Fibroblast of lung (primary cell): Measurements from ENCODE around the gene SLC7A14. TPM values are rescaled to one million over a fixed set of nuclear protein-coding genes. Genes with fewer than 3 reads are reported as not detected.

ENCODE experiments used
- DNase-seq, 2 donors: peaks; one replicate each; pipeline versions ENCODE4 v3.0.0 to v3.0.0-alpha.2; 2010; ENCODE audit warnings: low read depth in 2 of 2
- H2AFZ ChIP-seq: 2 replicates; pipeline ENCODE4 v1.5.1; 2012; ENCODE audit warnings: low read length, control low read depth, inconsistent platforms
- H3K27ac ChIP-seq: 2 replicates; pipeline ENCODE4 v1.5.1; 2011; ENCODE audit warnings: low read length, control low read depth; ENCODE audit not compliant: insufficient read depth
- H3K27me3 ChIP-seq: 2 replicates; pipeline ENCODE4 v1.5.1; 2011; ENCODE audit warnings: mild to moderate bottlenecking, low read length; ENCODE audit not compliant: control insufficient read depth, insufficient read depth
- H3K36me3 ChIP-seq: 2 replicates; pipeline ENCODE4 v1.5.1; 2011; ENCODE audit warnings: low read length; ENCODE audit not compliant: control insufficient read depth, insufficient read depth
- H3K4me1 ChIP-seq: 2 replicates; pipeline ENCODE4 v1.5.1; 2011; ENCODE audit warnings: low read length; ENCODE audit not compliant: control insufficient read depth, insufficient read depth; ENCODE audit errors: extremely low read depth
- H3K4me2 ChIP-seq: 2 replicates; pipeline ENCODE4 v1.5.1; 2011; ENCODE audit warnings: low read length, control low read depth; ENCODE audit not compliant: insufficient read depth; ENCODE audit errors: extremely low read depth
- H3K4me3 ChIP-seq, 4 experiments: fragments of 200-600 bp in 1 of 4; sonication (generic) in 1 of 4; replicated peaks in 1 of 4; 2 replicates each; pipeline ENCODE4 v1.5.1; 2011 to 2016; ENCODE audit warnings: low read length in 4 of 4, low read depth in 3 of 4, mild to moderate bottlenecking in 3 of 4, control low read depth in 2 of 4, inconsistent platforms in 1 of 4, mixed read lengths in 1 of 4; ENCODE audit not compliant: insufficient read depth in 1 of 4; ENCODE audit errors: control extremely low read depth in 1 of 4
- H3K79me2 ChIP-seq: 2 replicates; pipeline ENCODE4 v1.5.1; 2012; ENCODE audit warnings: mild to moderate bottlenecking, low read length, inconsistent platforms; ENCODE audit not compliant: control insufficient read depth, insufficient read depth
- H3K9ac ChIP-seq: 2 replicates; pipeline ENCODE4 v1.5.1; 2011; ENCODE audit warnings: mild to moderate bottlenecking, low read length, control low read depth; ENCODE audit not compliant: insufficient read depth
- H3K9me3 ChIP-seq: 2 replicates; pipeline ENCODE4 v1.5.1; 2012; ENCODE audit warnings: low read depth, low read length; ENCODE audit not compliant: control insufficient read depth, insufficient read depth
- H4K20me1 ChIP-seq: 2 replicates; pipeline ENCODE4 v1.5.1; 2011; ENCODE audit warnings: low read length; ENCODE audit not compliant: control insufficient read depth, insufficient read depth; ENCODE audit errors: extremely low read depth
- CTCF ChIP-seq, 2 donors: IDR thresholded peaks in 1 of 2; conservative IDR thresholded peaks in 1 of 2; 1 replicate in 1 of 2; 2 replicates in 1 of 2; pipeline ENCODE4 v1.5.1; 2011 to 2012; ENCODE audit warnings: low read length in 2 of 2, control low read depth in 1 of 2, inconsistent platforms in 1 of 2, low read depth in 1 of 2, mild to moderate bottlenecking in 1 of 2
- EZH2 ChIP-seq: IDR thresholded peaks from 2 replicates; pipeline ENCODE4 v1.5.1; 2012; ENCODE audit warnings: low read length, control low read depth, mild to moderate bottlenecking; ENCODE audit errors: missing control alignments
- polyA plus RNA-seq, 2 donors: library from polyadenylated mRNA; depleted of rRNA in 1 of 2; stranded (reverse) in 1 of 2; unstranded in 1 of 2; fragments of >200 nt; gene quantifications; 2 replicates each; pipeline ENCODE4 v1.2.1, GENCODE V29; 2011 to 2012; ENCODE audit warnings: missing spikeins in 1 of 2
- total RNA-seq: library from RNA; depleted of rRNA; stranded (reverse); fragments of >200 nt; gene quantifications from 2 replicates; pipeline ENCODE4 v1.2.1, GENCODE V29; 2014

The SLC7A14 gene
- total and polyA plus RNA-seq, 2 donors (not counting 1 experiment from before 2014, with no cell fraction given) = 1.3 to 3.4 TPM

DNA sequence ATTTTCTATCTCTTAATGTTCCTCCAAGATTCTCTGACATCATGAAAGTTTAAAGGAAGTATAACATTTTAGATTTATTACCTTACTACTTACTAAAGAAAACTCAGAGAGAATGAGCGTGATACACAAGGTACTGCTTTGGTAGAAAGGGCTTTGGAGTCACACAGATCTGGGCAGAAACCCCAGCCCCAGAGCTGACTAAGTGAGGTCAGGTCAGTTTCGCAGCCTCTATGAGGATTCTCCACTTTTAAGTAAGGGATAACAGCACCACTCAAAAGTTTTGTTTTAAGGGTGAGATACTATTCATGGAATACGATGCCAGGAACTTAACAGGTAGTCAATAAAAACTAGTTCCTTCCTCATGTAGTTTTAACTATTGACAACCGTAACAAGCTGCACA is 91.1 kb downstream of the SLC7A14 start:
- Histone ChIP-seq H3K79me2 (no peaks in the 10 kb centered on the region), H3K4me1 (no peaks in the 10 kb centered on the region), H3K4me3 (no peak overlapping the region), H3K4me2 (no peak overlapping the region), H3K36me3 (no peaks in the 10 kb centered on the region), H3K27me3 (no peaks in the 10 kb centered on the region), H3K9ac (no peak overlapping the region), H3K27ac (no peak overlapping the region), H3K9me3 (no peaks in the 10 kb centered on the region), H2AFZ (no peak overlapping the region), H4K20me1 (no peaks in the 10 kb centered on the region)
- TF ChIP-seq EZH2 (no peak), CTCF (conservative IDR thresholded peaks at IDR 0.05 in 1 of 2, IDR thresholded peaks at IDR 0.05 in 1 of 2; ENCODE audit: low read depth in 1 of 2, low read length in 2 of 2) (no peak)
- DNase-seq = peak; percentile 41 to 61

GRCh38 chr3:170493712-170494182 is 92.1 kb downstream of the SLC7A14 start:
- H3K4me3 ChIP-seq = no peak overlapping the region
- no peaks in the 10 kb centered on the region for H3K36me3 ChIP-seq
- DNase-seq = peak; percentile 65 to 76
- no peaks in the 10 kb centered on the region for H3K79me2 ChIP-seq
- no peak overlapping the region for H3K9ac ChIP-seq
- no peak overlapping the region for H2AFZ ChIP-seq
- no peak for TF ChIP-seq CTCF (conservative IDR thresholded peaks at IDR 0.05 in 1 of 2, IDR thresholded peaks at IDR 0.05 in 1 of 2; ENCODE audit: low read depth in 1 of 2, low read length in 2 of 2)
- no peak for TF ChIP-seq EZH2
- no peaks in the 10 kb centered on the region for H3K27me3 ChIP-seq
- H3K4me1 ChIP-seq = no peaks in the 10 kb centered on the region
- no peaks in the 10 kb centered on the region for H3K9me3 ChIP-seq
- H3K4me2 ChIP-seq = no peak overlapping the region
- no peak overlapping the region for H3K27ac ChIP-seq
- no peaks in the 10 kb centered on the region for H4K20me1 ChIP-seq

DNA sequence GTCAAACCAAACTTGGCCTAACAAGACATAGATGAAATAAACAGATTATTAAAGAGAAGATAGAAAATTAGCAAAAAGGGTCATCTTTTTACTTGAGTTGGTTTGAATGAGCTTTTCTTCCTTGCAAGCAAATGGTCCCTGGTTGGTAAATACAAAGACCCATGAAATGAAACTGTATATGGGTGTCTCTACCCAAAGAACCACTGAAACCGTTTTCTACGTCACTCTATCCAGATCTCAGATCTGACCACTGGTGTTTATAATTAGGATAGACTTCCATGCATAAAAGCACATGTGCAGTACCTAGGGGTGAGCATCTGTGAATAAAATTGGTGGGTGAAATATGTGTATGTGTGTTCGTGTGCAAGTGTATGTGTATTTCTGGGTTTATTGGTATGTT is 94.0 kb downstream of the SLC7A14 start:
- DNase-seq = no peak
- no peak overlapping the region for H2AFZ ChIP-seq

More for the DNA sequence above, 94.0 kb downstream of the SLC7A14 start:
- Histone ChIP-seq H3K9me3 (no peaks in the 10 kb centered on the region), H3K36me3 (no peaks in the 10 kb centered on the region), H3K79me2 (no peaks in the 10 kb centered on the region), H3K9ac (no peak overlapping the region), H3K27me3 (no peaks in the 10 kb centered on the region), H4K20me1 (no peaks in the 10 kb centered on the region), H3K4me1 (no peaks in the 10 kb centered on the region), H3K4me2 (no peak overlapping the region), H3K4me3 (no peak overlapping the region), H3K27ac (no peak overlapping the region)
- TF ChIP-seq CTCF (conservative IDR thresholded peaks at IDR 0.05 in 1 of 2, IDR thresholded peaks at IDR 0.05 in 1 of 2; ENCODE audit: low read depth in 1 of 2, low read length in 2 of 2) (no peak), EZH2 (no peak)
